NCI-H2196 treated with DMSO at 0.1 percent for 48 hours (cell line): ENCODE results near the gene NRP2.

ENCODE experiments used
- DNase-seq: peaks from one replicate; lab custom pipeline; 2025; ENCODE audit not compliant: unreplicated experiment; lab: John Stamatoyannopoulos, UW

NRP2 gene

DNA sequence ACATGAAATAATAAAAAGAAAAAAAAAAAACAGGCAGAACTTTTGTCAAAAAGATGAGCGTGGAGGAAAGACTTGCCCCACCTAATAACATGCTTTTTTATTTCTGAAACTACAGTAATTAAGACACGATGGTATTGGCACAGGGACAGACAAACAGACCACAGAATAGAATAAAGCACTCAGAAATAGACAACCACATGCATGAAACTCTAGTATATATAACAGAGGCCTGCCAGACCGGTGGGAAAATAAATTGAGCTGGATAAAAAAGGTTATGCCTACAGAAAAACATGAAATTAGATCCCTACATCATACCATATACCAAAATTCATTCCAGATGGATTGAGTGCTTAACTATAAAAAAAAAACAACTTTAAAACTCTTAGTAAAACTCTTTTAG is 163.1 kb downstream of the NRP2 start:
- DNase-seq, result no peak
